WTC11 (cell line): ENCODE measurements around the gene LPCAT1. TPM values are rescaled to one million over a fixed set of nuclear protein-coding genes. Genes with fewer than 3 reads are reported as not detected.

Source experiments
- ATAC-seq: fragments of 200-7000 bp; cut with Tn5 transposase; 2 replicates; pipeline ENCODE4 v1.10.0; 2021; ENCODE audit warnings: mild to moderate bottlenecking, moderate library complexity
- CTCF ChIA-PET: fragments of 300-600 bp; sonication (Branson Sonifier 250); formaldehyde crosslinking; loops from one replicate; lab custom pipeline; 2021; ENCODE audit warnings: antibody characterized with exemption; lab: Charles Lee
- POLR2A ChIA-PET: fragments of 350-600 bp; sonication (Branson Sonifier 250); formaldehyde crosslinking; loops from one replicate; lab custom pipeline; 2021; ENCODE audit warnings: antibody characterized with exemption; lab: Charles Lee
- DNase-seq: peaks from one replicate; pipeline ENCODE4 v3.0.0; 2021; ENCODE audit warnings: low spot score
- H3K27ac Mint-ChIP-seq: 2 replicates; pipeline ENCODE4 v1.8.0; 2021; ENCODE audit warnings: mixed read lengths
- H3K27me3 Mint-ChIP-seq: 2 replicates; pipeline ENCODE4 v1.8.0; 2021; ENCODE audit warnings: low read depth, mild to moderate bottlenecking, moderate library complexity, mixed read lengths
- H3K36me3 Mint-ChIP-seq: 2 replicates; pipeline ENCODE4 v1.8.0; 2021; ENCODE audit warnings: mixed read lengths
- H3K4me1 Mint-ChIP-seq: 2 replicates; pipeline ENCODE4 v1.8.0; 2022; ENCODE audit warnings: mixed read lengths
- H3K4me3 Mint-ChIP-seq: 2 replicates; pipeline ENCODE4 v1.8.0; 2021; ENCODE audit warnings: mild to moderate bottlenecking, moderate library complexity, mixed read lengths
- H3K9me3 Mint-ChIP-seq: 2 replicates; pipeline ENCODE4 v1.8.0; 2021; ENCODE audit warnings: mixed read lengths
- ARID4B ChIP-seq: sonication (generic); formaldehyde crosslinking; IDR thresholded peaks from 2 replicates; pipeline ENCODE4 v1.8.0; 2023; ENCODE audit warnings: missing genetic modification reagents, mild to moderate bottlenecking, borderline replicate concordance
- ATF3 ChIP-seq: sonication (generic); formaldehyde crosslinking; conservative IDR thresholded peaks from 2 replicates; pipeline ENCODE4 v1.8.1; 2022; ENCODE audit warnings: mild to moderate bottlenecking, missing genetic modification reagents
- ESRRA ChIP-seq: sonication (generic); formaldehyde crosslinking; IDR thresholded peaks from 2 replicates; pipeline ENCODE4 v1.8.1; 2022; ENCODE audit warnings: mild to moderate bottlenecking, missing genetic modification reagents, borderline replicate concordance
- ETV6 ChIP-seq: sonication (generic); formaldehyde crosslinking; IDR thresholded peaks from 2 replicates; pipeline ENCODE4 v1.8.1; 2022; ENCODE audit warnings: mild to moderate bottlenecking, missing genetic modification reagents
- FOXJ3 ChIP-seq: sonication (generic); formaldehyde crosslinking; IDR thresholded peaks from 2 replicates; pipeline ENCODE4 v1.9.0; 2021; ENCODE audit warnings: missing genetic modification reagents, mild to moderate bottlenecking, borderline replicate concordance
- FOXP1 ChIP-seq: sonication (generic); formaldehyde crosslinking; IDR thresholded peaks from 2 replicates; pipeline ENCODE4 v1.8.0; 2022; ENCODE audit warnings: missing genetic modification reagents, mild to moderate bottlenecking, moderate library complexity, borderline replicate concordance
- GRHL2 ChIP-seq: fragments of 250-450 bp; sonication (Bioruptor Pico); IDR thresholded peaks from 2 replicates; pipeline ENCODE4 v1.8.0; 2022; ENCODE audit warnings: mild to moderate bottlenecking, moderate library complexity; ENCODE audit not compliant: insufficient replicate concordance, severe bottlenecking
- GTF2I ChIP-seq: fragments of 250-450 bp; sonication (Bioruptor Pico); conservative IDR thresholded peaks from 2 replicates; pipeline ENCODE4 v1.4.0; 2021; ENCODE audit warnings: mild to moderate bottlenecking
- HMGA2 ChIP-seq: fragments of 250-450 bp; sonication (Bioruptor Pico); IDR thresholded peaks from 2 replicates; pipeline ENCODE4 v1.4.0; 2021; ENCODE audit warnings: mild to moderate bottlenecking, moderate library complexity
- IRF2 ChIP-seq: sonication (generic); formaldehyde crosslinking; IDR thresholded peaks from 2 replicates; pipeline ENCODE4 v1.8.0; 2022; ENCODE audit warnings: low read depth, missing genetic modification reagents, borderline replicate concordance
- JUN ChIP-seq: sonication (generic); formaldehyde crosslinking; IDR thresholded peaks from 2 replicates; pipeline ENCODE4 v1.8.0; 2023; ENCODE audit warnings: mild to moderate bottlenecking, missing genetic modification reagents
- KAT7 ChIP-seq: sonication (generic); formaldehyde crosslinking; IDR thresholded peaks from 2 replicates; pipeline ENCODE4 v1.8.1; 2023; ENCODE audit warnings: missing genetic modification reagents, mild to moderate bottlenecking, borderline replicate concordance
- NR1H2 ChIP-seq: sonication (generic); formaldehyde crosslinking; IDR thresholded peaks from 2 replicates; pipeline ENCODE4 v1.9.0; 2021; ENCODE audit warnings: mild to moderate bottlenecking, moderate library complexity, missing genetic modification reagents
- OVOL2 ChIP-seq: fragments of 250-450 bp; sonication (Bioruptor Pico); IDR thresholded peaks from 2 replicates; pipeline ENCODE4 v1.9.0; 2021; ENCODE audit warnings: mild to moderate bottlenecking, borderline replicate concordance
- PRRX2 ChIP-seq: fragments of 250-450 bp; sonication (Bioruptor Pico); IDR thresholded peaks from 2 replicates; pipeline ENCODE4 v1.8.0; 2021; ENCODE audit warnings: mild to moderate bottlenecking
- RORB ChIP-seq: fragments of 250-450 bp; sonication (Bioruptor Pico); IDR thresholded peaks from 2 replicates; pipeline ENCODE4 v1.9.0; 2021; ENCODE audit warnings: mild to moderate bottlenecking
- SOX15 ChIP-seq: fragments of 250-450 bp; sonication (Bioruptor Pico); IDR thresholded peaks from 2 replicates; pipeline ENCODE4 v1.9.0; 2021; ENCODE audit warnings: mild to moderate bottlenecking
- TP53 ChIP-seq: sonication (generic); formaldehyde crosslinking; IDR thresholded peaks from 2 replicates; pipeline ENCODE4 v1.8.1; 2023; ENCODE audit warnings: mild to moderate bottlenecking, missing genetic modification reagents
- USF2 ChIP-seq: sonication (generic); formaldehyde crosslinking; IDR thresholded peaks from 2 replicates; pipeline ENCODE4 v1.8.1; 2023; ENCODE audit warnings: mild to moderate bottlenecking, missing genetic modification reagents, moderate library complexity
- ZNF263 ChIP-seq: sonication (generic); formaldehyde crosslinking; IDR thresholded peaks from 2 replicates; pipeline ENCODE4 v1.8.1; 2022; ENCODE audit warnings: low read depth, mild to moderate bottlenecking, moderate library complexity, missing genetic modification reagents
- ZNF512 ChIP-seq: sonication (generic); formaldehyde crosslinking; IDR thresholded peaks from 2 replicates; pipeline ENCODE4 v1.8.1; 2022; ENCODE audit warnings: missing genetic modification reagents, borderline replicate concordance
- total RNA-seq: library from RNA; stranded (reverse); gene quantifications from 3 replicates; pipeline ENCODE4 v1.2.3, GENCODE V29; 2021
- TF ChIP-seq, protein P1 (sequence below): sonication (generic); formaldehyde crosslinking; IDR thresholded peaks from 2 replicates; pipeline ENCODE4 v1.8.1; 2022; ENCODE audit warnings: mild to moderate bottlenecking, missing genetic modification reagents, moderate library complexity, borderline replicate concordance
- TF ChIP-seq, protein P2 (sequence below): fragments of 250-450 bp; sonication (Bioruptor Pico); IDR thresholded peaks from 2 replicates; pipeline ENCODE4 v1.9.0; 2021; ENCODE audit warnings: mild to moderate bottlenecking
- TF ChIP-seq, protein P3 (sequence below): sonication (generic); formaldehyde crosslinking; IDR thresholded peaks from 2 replicates; pipeline ENCODE4 v1.8.0; 2022; ENCODE audit warnings: mild to moderate bottlenecking, missing genetic modification reagents

The LPCAT1 gene
- total RNA-seq, 1 experiment from 2014 or later: 206 TPM

- ATAC-seq: no peak
- ChIA-PET CTCF (interaction anchor here (0.6 to 2.0 kb wide), 3 partner anchors 29 to 80 kb away, joined by 4 to 11 read pairs (median 4); no protein-coding TSS in a partner anchor), POLR2A (no interaction called here)
Measured at GRCh38 chr5:1564824-1565736, 41.3 kb upstream of the LPCAT1 start.

DNA sequence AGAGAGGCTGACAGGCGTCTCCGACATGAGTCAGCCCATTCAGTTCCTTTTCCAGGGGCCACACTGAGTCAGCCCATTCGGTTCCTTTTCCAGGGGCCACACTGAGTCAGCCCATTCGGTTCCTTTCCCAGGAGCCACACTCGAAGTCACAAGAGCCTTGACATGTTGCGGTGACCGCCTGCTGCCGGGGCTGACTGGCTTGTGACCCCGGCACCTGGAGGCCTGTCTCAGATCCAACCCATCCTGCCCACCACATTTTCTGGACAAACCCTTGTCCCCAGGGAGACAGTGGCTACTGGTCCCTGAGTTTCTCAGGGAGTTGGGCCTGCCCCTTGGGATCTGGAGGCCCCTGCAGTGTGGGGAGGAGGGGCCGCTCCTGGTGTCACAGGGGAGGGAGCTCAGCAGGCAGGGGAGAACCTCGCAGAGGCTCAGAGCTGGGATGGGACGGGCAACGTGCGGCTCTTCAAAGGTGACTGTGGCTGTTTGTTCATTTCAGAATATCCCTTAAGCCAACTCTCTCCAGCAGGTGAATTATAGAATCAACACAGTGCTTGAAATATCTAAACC, 40.5 kb upstream of the LPCAT1 start:
- Mint-ChIP-seq H3K27me3 (no peaks in the 10 kb centered on the region), H3K9me3 (peaks cover 26% of the 10 kb centered on the region), H3K4me3 (no peak overlapping the region), H3K36me3 (no peaks in the 10 kb centered on the region), H3K27ac (no peak overlapping the region), H3K4me1 (no peaks in the 10 kb centered on the region)
- ATAC-seq: no peak; the same call in 1 of the 2 replicates
- ChIA-PET CTCF (interaction anchor here (2.0 kb wide), 1 partner anchor 81 kb away, joined by 11 read pairs; no protein-coding TSS in a partner anchor), POLR2A (no interaction called here)
- no peak for DNase-seq
- TF ChIP-seq FOXJ3 (CRISPR knock-in tag): no peak
- TF ChIP-seq SOX15: no peak
- no peak for TF ChIP-seq FOXP1
- TF ChIP-seq ESRRA (CRISPR knock-in tag): no peak
- no peak for TF ChIP-seq HMGA2 (CRISPR knock-in tag)
- TF ChIP-seq PRRX2 (CRISPR knock-in tag): no peak
- no peak for TF ChIP-seq ARID4B (CRISPR knock-in tag)
- TF ChIP-seq, protein P1, sequence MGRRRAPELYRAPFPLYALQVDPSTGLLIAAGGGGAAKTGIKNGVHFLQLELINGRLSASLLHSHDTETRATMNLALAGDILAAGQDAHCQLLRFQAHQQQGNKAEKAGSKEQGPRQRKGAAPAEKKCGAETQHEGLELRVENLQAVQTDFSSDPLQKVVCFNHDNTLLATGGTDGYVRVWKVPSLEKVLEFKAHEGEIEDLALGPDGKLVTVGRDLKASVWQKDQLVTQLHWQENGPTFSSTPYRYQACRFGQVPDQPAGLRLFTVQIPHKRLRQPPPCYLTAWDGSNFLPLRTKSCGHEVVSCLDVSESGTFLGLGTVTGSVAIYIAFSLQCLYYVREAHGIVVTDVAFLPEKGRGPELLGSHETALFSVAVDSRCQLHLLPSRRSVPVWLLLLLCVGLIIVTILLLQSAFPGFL (CRISPR knock-in tag): no peak

More at GRCh38 chr5:1564824-1565736, 41.3 kb upstream of the LPCAT1 start:
- no peaks in the 10 kb centered on the region for H3K27me3 Mint-ChIP-seq
- H3K36me3 Mint-ChIP-seq: peaks cover 5% of the 10 kb centered on the region
- DNase-seq: no peak
- peak overlapping the region; percentile 63; the same call in 1 of the 2 replicates for H3K27ac Mint-ChIP-seq
- no peaks in the 10 kb centered on the region for H3K4me1 Mint-ChIP-seq
- peaks cover 28% of the 10 kb centered on the region for H3K9me3 Mint-ChIP-seq
- TF ChIP-seq OVOL2 (CRISPR knock-in tag) (no peak), IRF2 (CRISPR knock-in tag) (no peak), RORB (CRISPR knock-in tag) (no peak), KAT7 (CRISPR knock-in tag) (no peak), ESRRA (CRISPR knock-in tag) (no peak), ETV6 (CRISPR knock-in tag) (no peak), TP53 (no peak), ATF3 (CRISPR knock-in tag) (no peak), SOX15 (no peak), NR1H2 (CRISPR knock-in tag) (no peak), FOXJ3 (CRISPR knock-in tag) (no peak), ZNF512 (CRISPR knock-in tag) (no peak), FOXP1 (no peak), JUN (CRISPR knock-in tag) (no peak), GTF2I (no peak), USF2 (CRISPR knock-in tag) (no peak), ZNF263 (CRISPR knock-in tag) (no peak), GRHL2 (CRISPR knock-in tag) (no peak)
- TF ChIP-seq, protein P2, sequence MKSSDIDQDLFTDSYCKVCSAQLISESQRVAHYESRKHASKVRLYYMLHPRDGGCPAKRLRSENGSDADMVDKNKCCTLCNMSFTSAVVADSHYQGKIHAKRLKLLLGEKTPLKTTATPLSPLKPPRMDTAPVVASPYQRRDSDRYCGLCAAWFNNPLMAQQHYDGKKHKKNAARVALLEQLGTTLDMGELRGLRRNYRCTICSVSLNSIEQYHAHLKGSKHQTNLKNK (CRISPR knock-in tag): no peak
- TF ChIP-seq, protein P3, sequence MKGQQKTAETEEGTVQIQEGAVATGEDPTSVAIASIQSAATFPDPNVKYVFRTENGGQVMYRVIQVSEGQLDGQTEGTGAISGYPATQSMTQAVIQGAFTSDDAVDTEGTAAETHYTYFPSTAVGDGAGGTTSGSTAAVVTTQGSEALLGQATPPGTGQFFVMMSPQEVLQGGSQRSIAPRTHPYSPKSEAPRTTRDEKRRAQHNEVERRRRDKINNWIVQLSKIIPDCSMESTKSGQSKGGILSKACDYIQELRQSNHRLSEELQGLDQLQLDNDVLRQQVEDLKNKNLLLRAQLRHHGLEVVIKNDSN (CRISPR knock-in tag): no peak
- TF ChIP-seq, all 79 proteins: peak for 0
- H3K4me3 Mint-ChIP-seq: no peak overlapping the region
